PFSK-1 (cell line): ENCODE data around the gene ZBED4.

Experiments
- FOXP2 ChIP-seq: optimal IDR thresholded peaks from 2 replicates; pipeline ENCODE3; 2011; ENCODE audit warnings: borderline replicate concordance, control low read depth, inconsistent platforms; ENCODE audit not compliant: insufficient read depth; ENCODE audit errors: extremely low read length, extremely low read depth
- POLR2AphosphoS5 ChIP-seq: IDR thresholded peaks from 2 replicates; pipeline ENCODE4 v1.6.1; 2012; ENCODE audit warnings: low read depth, mild to moderate bottlenecking, control low read depth, low read length, moderate library complexity
- REST ChIP-seq, 2 experiments: IDR thresholded peaks; 2 replicates each; pipeline versions ENCODE4 v1.6.1 to v1.8.0; 2011 to 2012; ENCODE audit warnings: low read depth in 2 of 2, low read length in 2 of 2, control low read depth in 1 of 2, inconsistent platforms in 1 of 2, mild to moderate bottlenecking in 1 of 2, moderate library complexity in 1 of 2; ENCODE audit not compliant: insufficient read depth in 1 of 2
- SIN3A ChIP-seq: IDR thresholded peaks from 2 replicates; pipeline ENCODE4 v1.6.1; 2012; ENCODE audit warnings: mild to moderate bottlenecking, low read length, moderate library complexity, borderline replicate concordance; ENCODE audit not compliant: insufficient read depth
- TAF1 ChIP-seq: IDR thresholded peaks from 2 replicates; pipeline ENCODE4 v1.6.1; 2012; ENCODE audit warnings: low read length, control low read depth, borderline replicate concordance; ENCODE audit not compliant: insufficient read depth

The ZBED4 gene

GRCh38 chr22:49824936-49825335 is 28.7 kb upstream of the ZBED4 start:
- TF ChIP-seq SIN3A (no peak), POLR2AphosphoS5 (no peak), FOXP2 (no peak), TAF1 (no peak), REST (IDR thresholded peaks at IDR 0.05; ENCODE audit: insufficient read depth in 1 of 2, low read depth in 2 of 2, low read length in 2 of 2) (no peak)

GRCh38 chr22:49825436-49825835 is 28.2 kb upstream of the ZBED4 start:
- TF ChIP-seq POLR2AphosphoS5 (no peak), TAF1 (no peak), REST (IDR thresholded peaks at IDR 0.05; ENCODE audit: insufficient read depth in 1 of 2, low read depth in 2 of 2, low read length in 2 of 2) (no peak), SIN3A (no peak), FOXP2 (no peak)

- no peak for TF ChIP-seq FOXP2
Observed at GRCh38 chr22:49825944-49826602, 27.6 kb upstream of the ZBED4 start.

GRCh38 chr22:49826603-49827270 is 26.9 kb upstream of the ZBED4 start:
- TF ChIP-seq FOXP2 (no peak), TAF1 (no peak), POLR2AphosphoS5 (no peak), SIN3A (no peak), REST (IDR thresholded peaks at IDR 0.05; ENCODE audit: insufficient read depth in 1 of 2, low read depth in 2 of 2, low read length in 2 of 2) (no peak)

- TF ChIP-seq POLR2AphosphoS5: no peak
- TF ChIP-seq SIN3A: no peak
- no peak for TF ChIP-seq FOXP2
- TF ChIP-seq TAF1: no peak
- no peak for TF ChIP-seq REST (IDR thresholded peaks at IDR 0.05; ENCODE audit: insufficient read depth in 1 of 2, low read depth in 2 of 2, low read length in 2 of 2)
Observed at GRCh38 chr22:49827271-49827852, 26.3 kb upstream of the ZBED4 start.
